ENCODE measurements around the gene GLT6D1. TPM values are rescaled to one million over a fixed set of nuclear protein-coding genes. Genes with fewer than 3 reads are reported as not detected.

Gene GLT6D1
- total RNA-seq, 4 donors from 2014 or later, result not detected

GRCh38 chr9:135613946-135614805 is 25.2 kb downstream of the GLT6D1 start:
- intact Hi-C loops (cut with DNase I; ENCODE audit: low total_unique reads), result no loop called here
- Histone ChIP-seq H3K27ac (no peak overlapping the region), H3K36me3 (no peaks in the 10 kb centered on the region), H3K27me3 (peaks cover 11% of the 10 kb centered on the region), H3K4me1 (no peaks in the 10 kb centered on the region), H3K9me3 (no peaks in the 10 kb centered on the region), H3K4me3 (no peak overlapping the region)
- in situ Hi-C loops (cut with MboI; ENCODE audit: low pct_ligation_motif_present in 1 of 4, low pct_unique_long_range_greater_than_20kb in 1 of 4, low sequenced_read_pairs in 3 of 4), result no loop called here
- no peak for DNase-seq
- WGBS, 2 donors (ENCODE audit: low coverage in 1 of 2), result 69% methylated on average over 30 of the region's 34 CpGs; no CpG with 5 or more reads in 1 of the 2 donors
- TF ChIP-seq POLR2A (IDR thresholded peaks at IDR 0.05), result no peak
- TF ChIP-seq, protein P1, sequence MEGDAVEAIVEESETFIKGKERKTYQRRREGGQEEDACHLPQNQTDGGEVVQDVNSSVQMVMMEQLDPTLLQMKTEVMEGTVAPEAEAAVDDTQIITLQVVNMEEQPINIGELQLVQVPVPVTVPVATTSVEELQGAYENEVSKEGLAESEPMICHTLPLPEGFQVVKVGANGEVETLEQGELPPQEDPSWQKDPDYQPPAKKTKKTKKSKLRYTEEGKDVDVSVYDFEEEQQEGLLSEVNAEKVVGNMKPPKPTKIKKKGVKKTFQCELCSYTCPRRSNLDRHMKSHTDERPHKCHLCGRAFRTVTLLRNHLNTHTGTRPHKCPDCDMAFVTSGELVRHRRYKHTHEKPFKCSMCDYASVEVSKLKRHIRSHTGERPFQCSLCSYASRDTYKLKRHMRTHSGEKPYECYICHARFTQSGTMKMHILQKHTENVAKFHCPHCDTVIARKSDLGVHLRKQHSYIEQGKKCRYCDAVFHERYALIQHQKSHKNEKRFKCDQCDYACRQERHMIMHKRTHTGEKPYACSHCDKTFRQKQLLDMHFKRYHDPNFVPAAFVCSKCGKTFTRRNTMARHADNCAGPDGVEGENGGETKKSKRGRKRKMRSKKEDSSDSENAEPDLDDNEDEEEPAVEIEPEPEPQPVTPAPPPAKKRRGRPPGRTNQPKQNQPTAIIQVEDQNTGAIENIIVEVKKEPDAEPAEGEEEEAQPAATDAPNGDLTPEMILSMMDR (IDR thresholded peaks at IDR 0.05), result no peak
- no peak for TF ChIP-seq EP300 (IDR thresholded peaks at IDR 0.05; ENCODE audit: low read depth)
- no peak for TF ChIP-seq POLR2AphosphoS5 (IDR thresholded peaks at IDR 0.05)

GRCh38 chr9:135612981-135613910 is 26.1 kb downstream of the GLT6D1 start:
- no peak for TF ChIP-seq POLR2A (IDR thresholded peaks at IDR 0.05)
- no peaks in the 10 kb centered on the region for H3K36me3 ChIP-seq
- H3K4me3 ChIP-seq, result no peak overlapping the region
- DNase-seq, result no peak
- in situ Hi-C loops (cut with MboI; ENCODE audit: low pct_ligation_motif_present in 1 of 4, low pct_unique_long_range_greater_than_20kb in 1 of 4, low sequenced_read_pairs in 3 of 4), result no loop called here
- H3K9me3 ChIP-seq, result no peaks in the 10 kb centered on the region
- peaks cover 11% of the 10 kb centered on the region for H3K27me3 ChIP-seq
- no peak overlapping the region for H3K27ac ChIP-seq
- no peaks in the 10 kb centered on the region for H3K4me1 ChIP-seq
- intact Hi-C loops (cut with DNase I; ENCODE audit: low total_unique reads), result no loop called here
- WGBS, 2 donors (ENCODE audit: low coverage in 1 of 2), result 62 to 64% methylated on average over 2 to 24 of the region's 24 CpGs

DNA sequence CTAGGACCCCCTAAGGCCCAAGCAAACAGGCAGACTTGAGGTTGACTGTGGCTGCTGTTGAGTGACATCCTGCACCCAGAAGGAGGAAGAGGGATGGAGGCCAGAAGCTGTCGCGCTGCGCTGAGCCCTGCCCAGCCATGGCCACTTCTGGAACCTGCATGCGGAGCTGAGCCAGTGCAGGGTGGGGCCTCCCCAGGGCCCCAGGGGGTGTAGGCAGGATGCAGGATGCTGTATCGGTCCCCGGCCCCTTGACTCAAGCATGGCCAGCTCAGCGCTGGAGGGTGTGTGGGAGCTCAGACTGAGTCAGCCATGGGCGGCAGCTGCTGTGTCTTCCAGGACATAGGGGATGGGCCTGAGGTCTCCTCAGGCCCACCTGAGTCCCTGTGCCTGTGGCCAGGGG is 26.9 kb downstream of the GLT6D1 start:
- in situ Hi-C loops (cut with MboI; ENCODE audit: low pct_ligation_motif_present in 1 of 4, low pct_unique_long_range_greater_than_20kb in 1 of 4, low sequenced_read_pairs in 3 of 4) (no loop called here), intact Hi-C loops (cut with DNase I; ENCODE audit: low total_unique reads) (no loop called here)
- TF ChIP-seq POLR2AphosphoS5 (IDR thresholded peaks at IDR 0.05) (no peak), POLR2A (IDR thresholded peaks at IDR 0.05) (no peak), EP300 (IDR thresholded peaks at IDR 0.05; ENCODE audit: low read depth) (no peak)
- TF ChIP-seq, protein P1 (IDR thresholded peaks at IDR 0.05), result no peak
- Histone ChIP-seq H3K4me1 (no peaks in the 10 kb centered on the region), H3K4me3 (no peak overlapping the region), H3K27ac (no peak overlapping the region), H3K9me3 (no peaks in the 10 kb centered on the region), H3K27me3 (peaks cover 11% of the 10 kb centered on the region), H3K36me3 (no peaks in the 10 kb centered on the region)
- WGBS, 2 donors (ENCODE audit: low coverage in 1 of 2), result 82% methylated on average over 8 of the region's 8 CpGs; no CpG with 5 or more reads in 1 of the 2 donors
- no peak for DNase-seq

DNA sequence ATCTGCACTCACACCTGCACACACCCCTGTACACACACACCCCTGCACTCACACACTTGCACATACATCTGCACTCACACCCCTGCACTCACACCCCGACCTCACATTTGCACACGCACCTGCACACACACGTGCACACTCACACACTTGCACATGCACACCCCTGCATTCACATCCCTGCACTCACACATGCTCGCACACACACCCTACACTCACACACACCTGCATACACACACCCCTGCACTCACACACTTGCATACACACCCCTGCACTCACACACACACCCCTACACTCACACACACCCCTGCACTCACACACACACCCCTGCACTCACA is 27.5 kb downstream of the GLT6D1 start:
- in situ Hi-C loops (cut with MboI; ENCODE audit: low pct_ligation_motif_present in 1 of 4, low pct_unique_long_range_greater_than_20kb in 1 of 4, low sequenced_read_pairs in 3 of 4), result no loop called here
- Histone ChIP-seq H3K9me3 (no peaks in the 10 kb centered on the region), H3K4me3 (no peak overlapping the region), H3K4me1 (no peaks in the 10 kb centered on the region), H3K36me3 (no peaks in the 10 kb centered on the region), H3K27me3 (peaks cover 11% of the 10 kb centered on the region), H3K27ac (no peak overlapping the region)
- 0 to 23% methylated on average over 4 of the region's 4 CpGs for WGBS, 2 donors (ENCODE audit: low coverage in 1 of 2)
- no peak for DNase-seq
- TF ChIP-seq POLR2AphosphoS5 (IDR thresholded peaks at IDR 0.05) (no peak), POLR2A (IDR thresholded peaks at IDR 0.05) (no peak), EP300 (IDR thresholded peaks at IDR 0.05; ENCODE audit: low read depth) (no peak)
- TF ChIP-seq, protein P1 (IDR thresholded peaks at IDR 0.05), result no peak
- intact Hi-C loops (cut with DNase I; ENCODE audit: low total_unique reads), result no loop called here

Measured in transverse colon (tissue), 4 donors.